Tibial nerve (tissue), 4 donors: ENCODE data around the gene MAGEB16. TPM values are rescaled to one million over a fixed set of nuclear protein-coding genes. Genes with fewer than 3 reads are reported as not detected.

Source experiments
- DNase-seq, 2 donors: peaks; one replicate each; pipeline ENCODE4 v3.0.0-alpha.2; 2019; ENCODE audit warnings: low spot score in 2 of 2
- H3K27ac ChIP-seq, 4 donors: fragments of 200-600 bp; sonication (generic) in 3 of 4; one replicate each; pipeline ENCODE4 v1.5.1; 2017 to 2019; ENCODE audit warnings: mild to moderate bottlenecking in 1 of 4
- H3K27me3 ChIP-seq, 2 donors: fragments of 200-600 bp; sonication (generic) in 1 of 2; one replicate each; pipeline versions ENCODE4 v1.5.1 to v1.6.0; 2017 to 2019
- H3K36me3 ChIP-seq, 3 donors: fragments of 200-600 bp; sonication (generic); one replicate each; pipeline ENCODE4 v1.5.1; 2018 to 2019
- H3K4me1 ChIP-seq, 4 donors: fragments of 200-600 bp; sonication (generic) in 3 of 4; one replicate each; pipeline ENCODE4 v1.5.1; 2017 to 2019
- H3K4me3 ChIP-seq, 4 donors: fragments of 200-600 bp; sonication (generic) in 3 of 4; one replicate each; pipeline ENCODE4 v1.5.1; 2017 to 2019; ENCODE audit warnings: mild to moderate bottlenecking in 1 of 4, moderate library complexity in 1 of 4
- H3K9me3 ChIP-seq, 4 donors: fragments of 200-600 bp; sonication (generic) in 3 of 4; one replicate each; pipeline ENCODE4 v1.5.1; 2017 to 2019
- CTCF ChIP-seq, 5 experiments: fragments of 200-600 bp in 3 of 5; fragments of 450-650 bp in 2 of 5; sonication (generic) in 3 of 5; IDR thresholded peaks; one replicate each; pipeline ENCODE4 v1.5.1; 2016 to 2019; ENCODE audit warnings: antibody characterized with exemption in 5 of 5, mild to moderate bottlenecking in 3 of 5, moderate library complexity in 2 of 5
- EP300 ChIP-seq, 2 donors: sonication (generic); formaldehyde crosslinking; IDR thresholded peaks; one replicate each; pipeline ENCODE4 v1.6.1; 2017; ENCODE audit warnings: antibody characterized with exemption in 2 of 2, mild to moderate bottlenecking in 1 of 2
- POLR2A ChIP-seq, 2 donors: fragments of 450-650 bp; IDR thresholded peaks; one replicate each; pipeline ENCODE4 v1.6.1; 2017; ENCODE audit warnings: antibody characterized with exemption in 2 of 2, mild to moderate bottlenecking in 2 of 2, moderate library complexity in 2 of 2
- WGBS, 2 donors: methylation state at CpG; one replicate each; pipeline ENCODE4 v1.1.5; 2018; 5-methylcytosine and 5-hydroxymethylcytosine counted together
- total RNA-seq, 4 donors: library from RNA; depleted of rRNA; stranded (reverse); fragments of >200 nt; gene quantifications; one replicate each; pipeline ENCODE4 v1.1.0, GENCODE V29; 2016

Gene MAGEB16
- total RNA-seq, 4 donors from 2014 or later, result not detected

GRCh38 chrX:35842674-35843073, 44.5 kb downstream of the MAGEB16 start:
- H3K36me3 ChIP-seq, result no peaks in the 10 kb centered on the region
- no peaks in the 10 kb centered on the region for H3K4me1 ChIP-seq
- H3K27ac ChIP-seq, result no peak overlapping the region
- no peaks in the 10 kb centered on the region for H3K9me3 ChIP-seq
- TF ChIP-seq EP300 (IDR thresholded peaks at IDR 0.05) (no peak), CTCF (IDR thresholded peaks at IDR 0.05) (no peak), POLR2A (IDR thresholded peaks at IDR 0.05) (no peak)
- H3K4me3 ChIP-seq, result no peak overlapping the region
- 19 to 45% methylated on average over 3 of the region's 3 CpGs for WGBS, 2 donors
- H3K27me3 ChIP-seq, result no peaks in the 10 kb centered on the region
- no peak for DNase-seq

GRCh38 chrX:35847736-35848135, 49.6 kb downstream of the MAGEB16 start:
- no peaks in the 10 kb centered on the region for H3K9me3 ChIP-seq
- H3K27ac ChIP-seq, result no peak overlapping the region
- TF ChIP-seq POLR2A (IDR thresholded peaks at IDR 0.05) (no peak), EP300 (IDR thresholded peaks at IDR 0.05) (no peak), CTCF (IDR thresholded peaks at IDR 0.05) (no peak)
- H3K36me3 ChIP-seq, result no peaks in the 10 kb centered on the region
- H3K4me1 ChIP-seq, result no peaks in the 10 kb centered on the region
- 72 to 90% methylated on average over 4 of the region's 4 CpGs for WGBS, 2 donors
- H3K4me3 ChIP-seq, result no peak overlapping the region
- H3K27me3 ChIP-seq, result no peaks in the 10 kb centered on the region
- no peak for DNase-seq

Other genes starting within 250 kb of the MAGEB16 start
- gene CFAP47, start 121.4 kb downstream of the MAGEB16 start, total RNA-seq, result not detected